OCI-LY1 (cell line): ENCODE measurements around the gene KRTAP22-2.

ENCODE experiments used
- CTCF ChIP-seq: fragments of 200-600 bp; sonication (generic), shearing (Covaris generic); IDR thresholded peaks from 2 replicates; pipeline ENCODE4 v1.5.1; 2017; ENCODE audit warnings: mild to moderate bottlenecking, antibody characterized with exemption, low read length, moderate library complexity, mixed read lengths
- EZH2 ChIP-seq: fragments of 200-600 bp; sonication (generic), shearing (Covaris generic); IDR thresholded peaks from 2 replicates; pipeline ENCODE4 v1.8.0; 2017; ENCODE audit warnings: borderline replicate concordance, mixed run types, mild to moderate bottlenecking, antibody characterized with exemption, low read length, moderate library complexity, mixed read lengths

- TF ChIP-seq CTCF, result no peak
- TF ChIP-seq EZH2, result no peak
Measured at GRCh38 chr21:30616125-30616524, 25.9 kb upstream of the KRTAP22-2 start, which contains the start of gene KRTAP20-1.
